HG02885 (cell line): ENCODE measurements around the gene C1orf52.

Experiments used
- ATAC-seq: cut with Tn5 transposase; IDR thresholded peaks from one replicate; pipeline ENCODE4 v1.9.1; 2021; ENCODE audit warnings: mild to moderate bottlenecking; ENCODE audit not compliant: unreplicated experiment, poor library complexity

Gene C1orf52

DNA sequence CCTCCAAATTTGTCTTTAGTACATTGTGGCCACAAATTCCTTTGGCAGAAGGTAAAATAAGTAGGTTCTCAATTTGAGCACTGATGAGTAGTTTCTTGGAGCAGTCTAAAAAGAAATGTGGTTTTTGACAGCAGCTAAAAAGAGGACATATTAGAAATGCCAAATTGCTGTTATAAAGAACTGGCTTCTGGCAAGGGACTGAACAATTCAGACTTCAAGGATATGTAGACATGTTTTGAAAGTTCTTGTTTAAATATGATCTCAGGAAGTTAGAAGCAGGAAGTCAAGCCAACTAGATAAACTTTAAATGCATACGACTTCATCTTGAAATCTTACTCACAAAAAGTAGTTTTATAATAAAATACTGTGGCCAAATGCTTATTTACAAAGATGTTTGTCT is 18.8 kb downstream of the C1orf52 start:
- no peak for ATAC-seq

- peak; percentile 53 for ATAC-seq
Observed at GRCh38 chr1:85240174-85240601, 19.3 kb downstream of the C1orf52 start.

DNA sequence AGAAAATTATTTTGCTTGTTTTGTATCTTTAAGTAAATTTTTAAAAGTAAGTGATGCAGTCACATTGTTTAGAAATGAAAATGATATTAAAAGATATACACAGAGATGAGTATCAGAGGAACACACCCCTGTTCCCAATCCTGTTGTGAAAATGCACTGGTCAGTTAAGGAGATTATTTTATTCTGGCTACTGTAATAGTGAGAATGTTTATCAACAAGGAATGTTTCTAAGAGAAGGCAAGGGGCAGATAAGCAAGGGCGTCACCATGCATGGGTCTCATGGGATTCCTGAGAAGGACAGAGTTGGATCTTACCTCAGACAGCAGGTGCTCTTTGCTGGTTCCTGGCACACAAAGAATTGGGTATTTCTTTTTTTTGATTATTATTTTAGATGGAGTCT is 21.8 kb downstream of the C1orf52 start:
- ATAC-seq: no peak

- ATAC-seq: no peak
Observed at GRCh38 chr1:85230305-85230977, 29.0 kb downstream of the C1orf52 start.

DNA sequence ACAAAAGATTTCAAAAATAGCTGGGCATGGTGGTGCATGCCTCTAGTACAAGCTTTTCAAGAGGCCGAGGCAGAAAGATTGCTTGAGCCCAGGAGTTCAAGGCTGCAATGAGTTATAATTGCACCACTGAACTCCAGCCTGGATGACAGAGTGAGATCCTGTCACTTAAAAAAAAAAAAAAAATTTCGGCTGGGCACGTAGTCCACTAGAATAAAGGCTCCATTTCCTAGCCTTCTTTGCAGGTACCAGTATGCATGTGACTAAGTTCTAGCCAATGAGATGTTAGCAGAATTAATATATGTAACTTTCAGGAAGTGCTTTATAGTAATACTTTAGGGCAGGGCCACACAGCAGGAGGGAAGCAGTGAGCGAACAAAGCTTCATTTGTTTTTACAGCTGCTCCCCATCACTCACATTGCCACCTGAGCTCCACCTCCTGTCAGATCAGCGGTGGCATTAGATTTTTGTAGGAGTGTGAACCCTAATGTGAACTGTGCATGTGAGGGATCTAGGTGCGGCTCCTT is 29.8 kb downstream of the C1orf52 start:
- no peak for ATAC-seq

- no peak for ATAC-seq
Observed at GRCh38 chr1:85228972-85229371, 30.5 kb downstream of the C1orf52 start.

GRCh38 chr1:85225624-85226380 is 33.7 kb downstream of the C1orf52 start:
- ATAC-seq: no peak

DNA sequence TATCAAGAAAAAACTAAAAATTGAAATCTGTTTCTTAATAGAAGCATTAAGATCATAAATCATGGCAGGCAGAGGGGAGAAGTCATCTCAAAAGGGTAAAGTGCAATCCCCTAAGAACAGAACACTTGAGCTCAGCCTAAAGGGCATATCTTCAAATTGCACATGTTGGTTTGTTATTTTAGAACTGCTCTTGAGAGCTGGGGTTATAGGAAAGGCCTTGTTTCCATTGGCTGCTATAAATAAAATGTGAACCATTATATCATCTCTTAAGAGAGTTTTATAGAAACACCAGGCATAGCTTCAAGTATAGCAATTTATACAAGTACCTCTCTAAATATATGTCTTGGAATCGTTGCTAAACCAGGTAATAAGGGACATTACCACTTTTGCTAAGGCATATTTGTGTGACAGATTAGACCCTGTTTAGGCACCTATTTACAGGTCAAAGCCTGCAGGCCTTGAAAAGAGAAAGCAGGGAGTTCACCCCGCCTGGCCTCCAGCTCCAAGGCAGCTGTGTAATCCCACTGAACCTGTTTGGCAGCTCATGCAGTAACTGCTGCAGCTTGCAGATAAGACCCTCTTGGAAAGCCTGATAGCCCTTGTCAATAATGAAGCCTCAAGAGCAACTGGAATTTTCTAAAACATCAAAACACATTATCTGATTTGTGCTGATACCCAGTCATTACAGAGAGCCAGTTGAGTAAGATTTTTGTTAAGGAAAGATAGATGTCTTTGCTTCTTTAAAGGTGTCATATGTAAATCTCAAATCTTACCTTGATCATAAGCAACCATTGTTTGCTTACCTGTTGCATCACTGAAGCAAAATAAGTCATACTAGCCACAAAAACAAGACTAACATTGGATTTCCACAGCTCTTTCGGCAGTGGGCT is 34.5 kb downstream of the C1orf52 start:
- no peak for ATAC-seq

GRCh38 chr1:85224295-85224694 is 35.2 kb downstream of the C1orf52 start:
- no peak for ATAC-seq

DNA sequence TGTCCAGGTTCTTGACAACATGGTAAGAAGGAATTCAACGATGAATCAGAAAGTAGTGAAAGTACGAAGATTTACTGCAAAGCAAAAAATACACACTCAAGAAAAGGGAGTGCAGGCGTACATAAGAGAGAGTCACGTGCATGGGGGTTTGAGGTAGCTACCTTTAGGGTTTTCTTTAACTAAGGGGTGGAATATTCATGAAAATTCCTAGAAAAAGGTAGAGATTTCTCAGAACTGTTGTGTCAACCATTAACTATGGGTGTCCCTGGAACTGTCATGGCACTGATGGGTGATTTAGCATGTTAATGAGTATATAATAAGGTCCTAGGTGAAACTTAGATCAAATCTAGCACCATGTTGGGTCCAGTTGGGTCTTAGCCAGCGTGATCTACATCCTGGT is 36.1 kb downstream of the C1orf52 start:
- ATAC-seq: no peak

DNA sequence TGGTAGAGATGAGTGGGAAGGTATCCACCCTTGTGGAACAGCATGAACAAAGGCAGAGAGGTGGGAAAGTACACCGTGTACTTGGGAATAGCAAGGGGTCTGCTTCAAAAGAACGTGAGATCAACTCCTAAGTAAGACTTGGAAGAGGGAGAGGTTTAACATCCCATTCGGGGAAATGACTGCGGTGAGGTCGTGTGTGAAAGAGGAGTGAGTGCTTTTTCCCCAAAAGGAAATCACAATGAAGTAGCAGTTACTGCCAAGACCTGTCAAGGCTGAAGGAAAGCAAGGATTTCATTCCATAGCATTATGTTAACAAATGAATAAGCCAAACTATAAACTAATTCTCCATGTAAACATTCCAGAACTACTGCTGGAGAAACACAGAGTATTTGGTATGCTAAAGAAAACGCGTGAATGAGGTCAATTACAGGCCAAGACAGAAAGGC is 38.7 kb downstream of the C1orf52 start:
- no peak for ATAC-seq

GRCh38 chr1:85219853-85220610 is 39.4 kb downstream of the C1orf52 start:
- ATAC-seq: no peak

DNA sequence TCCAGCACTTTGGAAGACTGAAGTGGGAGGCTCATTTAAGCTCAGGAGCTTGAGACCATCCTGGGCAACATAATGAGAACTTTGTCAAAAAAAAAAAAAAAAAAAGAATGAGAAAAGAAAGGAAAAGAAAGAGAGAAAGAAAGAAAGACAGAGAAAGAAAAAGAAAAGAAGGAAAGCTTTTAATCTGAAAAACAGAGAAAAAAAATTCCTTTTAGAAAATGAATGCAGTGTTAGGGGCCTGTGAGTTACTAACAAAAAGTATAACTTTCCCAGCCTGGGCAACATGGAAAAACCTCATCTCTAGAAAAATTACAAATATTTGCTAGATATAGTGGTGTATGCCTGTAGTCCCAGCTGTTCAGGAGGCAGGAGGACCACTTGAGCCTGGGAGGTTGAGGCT is 42.8 kb downstream of the C1orf52 start:
- no peak for ATAC-seq

DNA sequence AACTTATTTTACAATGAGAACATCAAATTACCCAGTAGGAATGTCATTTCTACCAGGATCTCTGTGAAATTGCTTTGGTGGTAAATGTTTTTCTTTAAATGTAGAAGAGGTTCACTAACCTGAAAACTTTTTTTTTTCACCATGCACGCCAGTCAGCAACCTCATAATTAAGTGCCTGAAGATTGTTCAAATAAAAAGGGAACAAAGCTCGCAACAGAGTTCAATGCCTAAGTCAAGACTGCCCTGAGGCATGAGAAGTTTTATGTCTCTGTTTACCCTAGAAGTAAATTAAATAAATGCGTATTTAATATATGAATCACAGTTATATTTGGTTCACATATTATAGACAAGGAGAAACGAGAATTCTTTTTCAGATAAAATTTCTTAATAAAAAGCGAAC is 44.8 kb downstream of the C1orf52 start:
- ATAC-seq: no peak

- ATAC-seq: no peak
Observed at GRCh38 chr1:85208488-85208887, 51.0 kb downstream of the C1orf52 start.

GRCh38 chr1:85203573-85204171 is 55.8 kb downstream of the C1orf52 start:
- ATAC-seq: no peak

GRCh38 chr1:85202864-85203255 is 56.6 kb downstream of the C1orf52 start:
- ATAC-seq: no peak

DNA sequence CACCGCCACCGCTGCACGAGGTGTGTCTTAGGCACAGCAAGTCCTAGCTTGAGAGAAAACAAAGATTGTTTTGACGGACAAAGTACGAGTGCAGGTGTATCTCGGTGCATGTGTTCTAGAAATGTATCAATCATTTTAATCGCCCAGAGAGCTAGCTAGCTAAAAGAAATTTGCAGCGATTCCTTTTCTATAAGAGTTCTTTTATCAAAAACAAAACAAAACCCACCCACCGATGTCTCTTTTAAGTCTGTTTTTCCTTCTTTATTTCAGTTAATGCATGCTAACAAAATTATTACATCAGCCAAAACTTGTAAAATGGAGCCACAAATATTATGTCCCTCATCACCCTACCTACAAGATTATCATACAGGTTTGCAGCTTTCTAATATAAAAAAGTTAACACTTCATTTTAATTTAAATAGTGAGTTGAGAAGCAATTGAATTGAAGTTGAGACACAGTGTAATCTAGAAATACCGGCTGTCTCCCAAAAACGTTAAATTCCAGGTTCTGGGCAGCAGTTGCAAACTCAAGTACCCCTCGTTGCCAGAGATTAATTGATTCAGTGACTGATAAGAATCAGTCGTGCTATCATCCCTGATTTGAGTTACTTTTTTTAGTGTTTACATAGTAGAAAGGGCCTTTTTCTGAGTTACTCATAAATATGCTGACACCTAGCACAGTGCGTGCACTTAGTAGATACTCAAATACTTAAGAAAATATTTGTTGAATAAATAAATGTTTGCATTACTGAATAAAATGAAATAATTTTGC is 57.2 kb downstream of the C1orf52 start:
- ATAC-seq: no peak
